Measurements from ENCODE around the gene PLCH1. TPM values are rescaled to one million over a fixed set of nuclear protein-coding genes. Genes with fewer than 3 reads are reported as not detected.

Gene PLCH1
- total RNA-seq, 1 experiment from 2014 or later = 3.8 TPM

DNA sequence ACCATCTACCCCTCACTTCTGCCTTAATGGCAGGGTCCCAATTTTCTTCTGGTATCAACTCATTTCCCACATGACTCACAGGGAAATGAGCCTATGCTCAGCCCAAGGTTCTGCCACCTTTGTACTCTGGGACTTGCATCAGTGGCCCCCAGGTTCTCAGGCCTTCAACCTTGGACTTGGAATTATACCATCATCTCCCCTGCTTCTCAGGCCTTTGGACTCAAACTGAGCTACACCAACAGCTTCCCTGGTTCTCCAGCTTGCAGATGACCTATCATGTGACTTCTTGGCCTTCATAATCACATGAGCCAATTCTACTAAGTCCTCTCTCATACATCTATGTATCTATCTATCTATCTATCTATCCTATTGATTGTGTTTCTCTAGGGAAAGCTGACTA, 149.5 kb downstream of the PLCH1 start (continued):
- TF ChIP-seq, protein P1, sequence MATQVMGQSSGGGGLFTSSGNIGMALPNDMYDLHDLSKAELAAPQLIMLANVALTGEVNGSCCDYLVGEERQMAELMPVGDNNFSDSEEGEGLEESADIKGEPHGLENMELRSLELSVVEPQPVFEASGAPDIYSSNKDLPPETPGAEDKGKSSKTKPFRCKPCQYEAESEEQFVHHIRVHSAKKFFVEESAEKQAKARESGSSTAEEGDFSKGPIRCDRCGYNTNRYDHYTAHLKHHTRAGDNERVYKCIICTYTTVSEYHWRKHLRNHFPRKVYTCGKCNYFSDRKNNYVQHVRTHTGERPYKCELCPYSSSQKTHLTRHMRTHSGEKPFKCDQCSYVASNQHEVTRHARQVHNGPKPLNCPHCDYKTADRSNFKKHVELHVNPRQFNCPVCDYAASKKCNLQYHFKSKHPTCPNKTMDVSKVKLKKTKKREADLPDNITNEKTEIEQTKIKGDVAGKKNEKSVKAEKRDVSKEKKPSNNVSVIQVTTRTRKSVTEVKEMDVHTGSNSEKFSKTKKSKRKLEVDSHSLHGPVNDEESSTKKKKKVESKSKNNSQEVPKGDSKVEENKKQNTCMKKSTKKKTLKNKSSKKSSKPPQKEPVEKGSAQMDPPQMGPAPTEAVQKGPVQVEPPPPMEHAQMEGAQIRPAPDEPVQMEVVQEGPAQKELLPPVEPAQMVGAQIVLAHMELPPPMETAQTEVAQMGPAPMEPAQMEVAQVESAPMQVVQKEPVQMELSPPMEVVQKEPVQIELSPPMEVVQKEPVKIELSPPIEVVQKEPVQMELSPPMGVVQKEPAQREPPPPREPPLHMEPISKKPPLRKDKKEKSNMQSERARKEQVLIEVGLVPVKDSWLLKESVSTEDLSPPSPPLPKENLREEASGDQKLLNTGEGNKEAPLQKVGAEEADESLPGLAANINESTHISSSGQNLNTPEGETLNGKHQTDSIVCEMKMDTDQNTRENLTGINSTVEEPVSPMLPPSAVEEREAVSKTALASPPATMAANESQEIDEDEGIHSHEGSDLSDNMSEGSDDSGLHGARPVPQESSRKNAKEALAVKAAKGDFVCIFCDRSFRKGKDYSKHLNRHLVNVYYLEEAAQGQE (IDR thresholded peaks at IDR 0.05; ENCODE audit: low read depth) = no peak
- no peak for TF ChIP-seq CEBPB (IDR thresholded peaks at IDR 0.05; ENCODE audit: low read depth)

DNA sequence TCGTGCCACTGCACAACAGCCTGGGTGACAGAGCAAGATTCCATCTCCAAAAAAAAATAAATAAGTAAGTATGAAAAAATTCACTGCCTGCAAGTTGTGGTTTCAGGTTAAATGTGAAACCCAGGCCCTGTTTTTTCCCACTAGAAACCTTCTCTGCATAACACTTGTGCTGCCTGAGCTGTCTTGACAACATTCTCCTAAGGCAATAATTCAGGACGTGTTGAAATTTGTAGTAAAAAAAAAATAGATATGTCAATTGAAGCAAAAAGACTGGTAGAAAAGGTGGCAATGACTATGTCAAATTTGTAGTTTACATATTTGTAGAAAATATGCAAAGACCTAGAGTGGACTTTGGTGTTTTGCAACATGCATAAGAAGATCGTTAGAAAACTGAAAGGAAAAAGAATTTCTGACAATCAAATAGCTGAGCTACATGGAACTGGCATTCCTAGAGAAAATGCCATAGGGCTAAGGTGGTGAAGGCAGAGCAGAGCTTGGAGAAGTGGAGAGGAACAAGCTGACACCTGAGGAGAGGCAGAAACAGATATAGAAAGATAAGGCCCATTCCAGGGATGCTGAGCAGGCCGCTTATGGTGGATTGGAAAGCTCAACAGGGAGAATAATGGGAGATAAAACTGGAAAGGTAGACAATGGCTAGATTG, 150.2 kb downstream of the PLCH1 start:
- H3K79me2 ChIP-seq (ENCODE audit: insufficient read depth, low read length) = no peaks in the 10 kb centered on the region
- no peak for ATAC-seq
- no peaks in the 10 kb centered on the region for H3K36me3 ChIP-seq (ENCODE audit: control insufficient read depth in 1 of 2, insufficient read depth in 2 of 2, low read length in 2 of 2)
- no peak overlapping the region for H3K27ac ChIP-seq (ENCODE audit: low read depth, low read length)
- no peaks in the 10 kb centered on the region for H3K9me3 ChIP-seq (ENCODE audit: control insufficient read depth in 1 of 2, insufficient read depth in 1 of 2, low read depth in 1 of 2, low read length in 2 of 2)
- DNase-seq (ENCODE audit: low read depth, low spot score) = no peak
- no TSS peak for BruUV-seq (replicated peaks)
- H3K9ac ChIP-seq (ENCODE audit: low read length) = no peak overlapping the region
- H4K20me1 ChIP-seq (ENCODE audit: insufficient read depth) = no peaks in the 10 kb centered on the region
- no peak overlapping the region for H3K4me3 ChIP-seq (replicated peaks in 1 of 2; ENCODE audit: low read depth in 1 of 2, low read length in 2 of 2)
- no peak overlapping the region for H3K4me2 ChIP-seq (ENCODE audit: low read length)
- TF ChIP-seq ELF1 (IDR thresholded peaks at IDR 0.05; ENCODE audit: borderline replicate concordance, low read depth) = no peak
- TF ChIP-seq, protein P2, sequence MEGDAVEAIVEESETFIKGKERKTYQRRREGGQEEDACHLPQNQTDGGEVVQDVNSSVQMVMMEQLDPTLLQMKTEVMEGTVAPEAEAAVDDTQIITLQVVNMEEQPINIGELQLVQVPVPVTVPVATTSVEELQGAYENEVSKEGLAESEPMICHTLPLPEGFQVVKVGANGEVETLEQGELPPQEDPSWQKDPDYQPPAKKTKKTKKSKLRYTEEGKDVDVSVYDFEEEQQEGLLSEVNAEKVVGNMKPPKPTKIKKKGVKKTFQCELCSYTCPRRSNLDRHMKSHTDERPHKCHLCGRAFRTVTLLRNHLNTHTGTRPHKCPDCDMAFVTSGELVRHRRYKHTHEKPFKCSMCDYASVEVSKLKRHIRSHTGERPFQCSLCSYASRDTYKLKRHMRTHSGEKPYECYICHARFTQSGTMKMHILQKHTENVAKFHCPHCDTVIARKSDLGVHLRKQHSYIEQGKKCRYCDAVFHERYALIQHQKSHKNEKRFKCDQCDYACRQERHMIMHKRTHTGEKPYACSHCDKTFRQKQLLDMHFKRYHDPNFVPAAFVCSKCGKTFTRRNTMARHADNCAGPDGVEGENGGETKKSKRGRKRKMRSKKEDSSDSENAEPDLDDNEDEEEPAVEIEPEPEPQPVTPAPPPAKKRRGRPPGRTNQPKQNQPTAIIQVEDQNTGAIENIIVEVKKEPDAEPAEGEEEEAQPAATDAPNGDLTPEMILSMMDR (IDR thresholded peaks at IDR 0.05 in 2 of 3, conservative IDR thresholded peaks at IDR 0.05 in 1 of 3; ENCODE audit: borderline replicate concordance in 1 of 3, insufficient read depth in 1 of 3, low read depth in 2 of 3, low read length in 2 of 3) = no peak
- ChIA-PET CTCF (no interaction called here), RAD21 (ENCODE audit: low non-redundant PET in 1 of 2, low total read pairs in 2 of 2, uncharacterized antibody in 2 of 2, unreplicated experiment in 2 of 2) (no interaction called here), POLR2A (no interaction called here)
- H3K4me1 ChIP-seq (ENCODE audit: control insufficient read depth in 1 of 2, insufficient read depth in 2 of 2, low read length in 2 of 2) = no peaks in the 10 kb centered on the region
- intact Hi-C loops (cut with micrococcal nuclease) = no loop called here
- H3K27me3 ChIP-seq (ENCODE audit: insufficient read depth, low read length) = no peaks in the 10 kb centered on the region
- no peak overlapping the region for H2AFZ ChIP-seq (ENCODE audit: low read depth, low read length, poor library complexity, severe bottlenecking)
- H3K9me2 ChIP-seq (ENCODE audit: insufficient read depth) = no peaks in the 10 kb centered on the region
